GM12874 (cell line): ENCODE data around the gene CCDC194.

Source experiments
- CTCF ChIP-seq: IDR thresholded peaks from 2 replicates; pipeline ENCODE4 v1.5.1; 2011; ENCODE audit warnings: low read depth, mild to moderate bottlenecking, control low read depth, low read length, moderate library complexity; ENCODE audit not compliant: insufficient read depth

The CCDC194 gene

GRCh38 chr19:17357724-17358123 lies 36.3 kb downstream of the CCDC194 start:
- no peak for TF ChIP-seq CTCF

GRCh38 chr19:17357078-17357666 lies 36.8 kb downstream of the CCDC194 start:
- no peak for TF ChIP-seq CTCF

DNA sequence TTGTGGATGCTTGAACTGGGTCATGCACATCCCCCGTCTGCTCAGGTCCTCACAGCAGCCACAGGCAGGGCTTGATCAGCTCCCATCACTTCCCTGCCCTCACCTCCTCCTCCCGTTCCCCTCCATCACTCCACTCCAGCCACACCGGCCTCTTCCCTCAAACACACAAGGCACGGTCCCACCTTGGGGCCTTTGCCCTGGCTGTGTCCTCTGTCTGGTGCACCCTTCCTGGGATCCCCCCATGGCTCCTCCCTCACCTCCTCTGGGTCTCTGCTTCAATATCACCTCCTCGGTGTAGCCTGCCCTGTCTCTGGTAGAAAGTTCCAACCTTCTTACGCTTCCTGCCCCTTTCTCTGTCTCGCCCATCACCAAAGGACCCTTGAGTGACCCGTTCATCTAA lies 40.6 kb downstream of the CCDC194 start:
- TF ChIP-seq CTCF, result no peak

DNA sequence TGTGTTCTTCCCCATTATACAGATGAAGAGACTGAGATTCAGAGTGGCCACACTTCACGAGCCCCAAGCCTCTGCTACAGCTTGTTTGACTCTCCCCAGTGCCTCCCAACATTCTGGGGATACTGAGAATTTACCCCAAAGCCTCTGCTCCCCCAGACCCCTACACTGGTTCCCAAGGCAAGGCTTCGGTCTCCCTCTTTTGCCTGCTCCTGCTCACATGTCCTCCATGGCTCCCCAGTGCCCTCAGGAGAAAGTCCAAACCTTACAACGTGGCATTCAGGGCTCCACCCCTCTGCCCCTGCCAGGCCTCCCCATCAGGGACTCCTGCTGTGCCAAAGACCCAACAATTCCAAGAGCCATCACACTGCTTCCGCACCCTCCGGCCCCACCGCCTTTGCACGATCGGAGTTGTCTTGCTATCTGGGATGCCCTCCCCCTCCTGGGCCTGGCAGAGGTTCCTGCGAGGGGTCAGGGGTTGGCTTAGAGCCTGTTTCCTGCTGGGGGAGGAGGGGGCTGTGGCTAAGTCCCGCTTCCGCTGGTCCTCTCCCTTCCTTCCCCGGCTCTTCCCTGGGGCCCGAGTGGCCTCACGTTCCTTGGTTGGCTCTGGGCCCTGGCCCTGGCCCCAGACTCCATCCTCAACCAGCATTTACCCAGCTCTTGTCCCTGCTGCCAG lies 41.3 kb downstream of the CCDC194 start:
- no peak for TF ChIP-seq CTCF

DNA sequence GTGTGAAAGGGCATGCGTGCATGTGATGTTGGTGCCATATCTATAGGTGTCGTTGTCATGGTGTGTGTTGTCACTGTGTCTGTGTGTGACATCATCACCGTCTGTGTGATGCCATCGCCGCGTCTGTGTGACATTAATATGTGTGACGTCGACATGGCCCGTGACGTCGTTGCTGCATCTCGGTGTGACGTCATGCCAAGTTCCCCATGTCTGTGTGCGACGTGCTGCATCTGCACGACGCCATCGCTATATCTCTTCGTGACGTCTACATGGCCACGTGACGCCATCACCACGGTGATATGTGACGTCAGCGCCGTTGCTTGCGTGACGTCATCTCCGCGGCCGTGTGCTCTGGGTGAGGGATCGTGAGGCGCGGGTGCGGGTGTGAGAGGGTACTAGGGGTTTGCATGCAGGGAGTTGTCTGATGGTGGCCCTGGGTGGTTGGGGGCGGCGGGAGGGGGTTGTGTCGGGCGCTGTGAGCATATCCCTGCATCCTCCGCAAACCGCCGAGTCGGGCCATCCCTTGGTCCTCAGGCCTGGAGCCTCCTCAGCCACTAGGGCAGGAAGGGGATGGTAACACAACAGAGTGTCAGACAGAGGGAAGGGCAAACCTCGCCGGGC lies 42.1 kb downstream of the CCDC194 start:
- TF ChIP-seq CTCF, result no peak

DNA sequence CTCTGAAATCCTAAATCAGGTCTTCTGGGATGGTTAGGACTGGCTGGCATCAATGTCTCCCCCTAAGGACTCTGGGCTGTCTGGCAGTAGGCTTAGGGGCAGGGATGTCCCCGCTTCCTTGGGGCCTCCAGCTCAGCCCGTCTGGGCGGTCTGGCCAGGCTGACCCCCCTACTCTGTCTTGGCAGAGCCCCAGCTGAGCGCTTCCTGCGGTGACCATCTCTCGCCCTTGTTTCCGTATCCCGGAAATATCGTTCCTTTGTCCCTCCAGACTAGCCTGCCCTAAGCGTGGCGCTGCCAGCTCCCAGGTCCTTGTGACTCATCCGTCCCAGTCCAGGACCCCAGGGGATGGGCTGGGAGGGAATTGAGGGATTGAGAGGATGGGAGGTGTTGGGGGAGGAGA lies 45.3 kb downstream of the CCDC194 start:
- TF ChIP-seq CTCF, result no peak

GRCh38 chr19:17347877-17348276 lies 46.1 kb downstream of the CCDC194 start:
- TF ChIP-seq CTCF, result no peak
